ENCODE data around the gene CDH16.

GRCh38 chr16:66899310-66899944, 19.3 kb downstream of the CDH16 start:
- no peak for TF ChIP-seq CTCF (IDR thresholded peaks at IDR 0.05)
- peak; percentile 80 for TF ChIP-seq POLR2AphosphoS5 (IDR thresholded peaks at IDR 0.05)
- TF ChIP-seq EP300 (IDR thresholded peaks at IDR 0.05): no peak

All from gastroesophageal sphincter (tissue), 3 donors.